Right cardiac atrium (tissue), 5 donors: Measurements from ENCODE around the gene TFDP2. TPM values are rescaled to one million over a fixed set of nuclear protein-coding genes. Genes with fewer than 3 reads are reported as not detected.

Experiments used
- ATAC-seq, 2 donors: fragments of 200-7000 bp; cut with Tn5 transposase; one replicate each; pipeline versions ENCODE4 v1.8.0 to v1.9.1; 2020; ENCODE audit warnings: moderate library complexity in 2 of 2, mild to moderate bottlenecking in 1 of 2
- DNase-seq, 3 donors: peaks; one replicate each; pipeline ENCODE4 v3.0.0-alpha.2; 2020
- H3K27ac ChIP-seq: one replicate; pipeline ENCODE4 v1.5.1; 2013; ENCODE audit warnings: mild to moderate bottlenecking, low read length, control low read depth, moderate library complexity
- H3K27me3 ChIP-seq: one replicate; pipeline ENCODE4 v1.6.1; 2013; ENCODE audit not compliant: control insufficient read depth, insufficient read depth
- H3K4me1 ChIP-seq: one replicate; pipeline ENCODE4 v1.6.1; 2013; ENCODE audit warnings: low read length; ENCODE audit not compliant: control insufficient read depth, insufficient read depth
- H3K4me3 ChIP-seq: one replicate; pipeline ENCODE4 v1.5.1; 2013; ENCODE audit warnings: low read length, control low read depth
- H3K9me3 ChIP-seq: one replicate; pipeline ENCODE4 v1.6.1; 2013; ENCODE audit warnings: low read length; ENCODE audit not compliant: control insufficient read depth
- WGBS: extraction: QIAGEN DNeasy Blood & Tissue Kit; methylation state at CpG from one replicate; pipeline ENCODE4 v1.1.7; 2013; 5-methylcytosine and 5-hydroxymethylcytosine counted together
- intact Hi-C, 4 donors: fragments of 100-400 bp; cut with DNase I; formaldehyde crosslinking; loops; one replicate each; pipeline versions ENCODE4 v1.11.0 to v1.14.0; 2022 to 2023
- long read RNA-seq, 4 donors: library from polyadenylated mRNA; unstranded; transcript quantifications; one replicate each; pipeline ENCODE4 v2.0.0, GENCODE V29; 2020 to 2021
- polyA plus RNA-seq: library from polyadenylated mRNA; stranded (reverse); fragments of 200-250 nt; gene quantifications from one replicate; pipeline ENCODE4 v1.2.3, GENCODE V29; 2013
- total RNA-seq, 4 donors: library from RNA; stranded (reverse); fragmentation: NEBNext Ultra II Directional; extraction: Animal tissue kit (Norgen Biotek cat#: 25700); gene quantifications; one replicate each; pipeline ENCODE4 v1.2.1, GENCODE V29; 2021
- donor health status: healthy with polysubstance abuse.
- donor health status: DM: no; HTN: yes; CAD: no.
- donor health status: DM: no; HTN: no; CAD: no.
- donor health status: DM: no; HTN: yes; CAD: no; lungs with severe emphysema.
- donor health status: DM: yes; HTN: yes; CAD: no.

The TFDP2 gene
- 10 to 100 TPM; 44.1 to 70.8 (median 57.3) TPM for total RNA-seq
- polyA plus RNA-seq, result 21.5 TPM
- long read RNA-seq, donor 1, full-length matches to known transcripts, result 8 of 49 reads
- long read RNA-seq, donor 1, partial matches to known transcripts, result 5 of 49 reads
- long read RNA-seq, donor 1, other reads (novel, unspliced or antisense), result 36 of 49 reads
- long read RNA-seq, donor 2, full-length matches to known transcripts, result 5 of 24 reads
- long read RNA-seq, donor 2, partial matches to known transcripts, result 0 of 24 reads
- long read RNA-seq, donor 2, other reads (novel, unspliced or antisense), result 19 of 24 reads
- long read RNA-seq, donor 3, full-length matches to known transcripts, result 24 of 54 reads
- long read RNA-seq, donor 3, partial matches to known transcripts, result 1 of 54 reads
- long read RNA-seq, donor 3, other reads (novel, unspliced or antisense), result 29 of 54 reads
- long read RNA-seq, donor 4, full-length matches to known transcripts, result 9 of 22 reads
- long read RNA-seq, donor 4, partial matches to known transcripts, result 0 of 22 reads
- long read RNA-seq, donor 4, other reads (novel, unspliced or antisense), result 13 of 22 reads

DNA sequence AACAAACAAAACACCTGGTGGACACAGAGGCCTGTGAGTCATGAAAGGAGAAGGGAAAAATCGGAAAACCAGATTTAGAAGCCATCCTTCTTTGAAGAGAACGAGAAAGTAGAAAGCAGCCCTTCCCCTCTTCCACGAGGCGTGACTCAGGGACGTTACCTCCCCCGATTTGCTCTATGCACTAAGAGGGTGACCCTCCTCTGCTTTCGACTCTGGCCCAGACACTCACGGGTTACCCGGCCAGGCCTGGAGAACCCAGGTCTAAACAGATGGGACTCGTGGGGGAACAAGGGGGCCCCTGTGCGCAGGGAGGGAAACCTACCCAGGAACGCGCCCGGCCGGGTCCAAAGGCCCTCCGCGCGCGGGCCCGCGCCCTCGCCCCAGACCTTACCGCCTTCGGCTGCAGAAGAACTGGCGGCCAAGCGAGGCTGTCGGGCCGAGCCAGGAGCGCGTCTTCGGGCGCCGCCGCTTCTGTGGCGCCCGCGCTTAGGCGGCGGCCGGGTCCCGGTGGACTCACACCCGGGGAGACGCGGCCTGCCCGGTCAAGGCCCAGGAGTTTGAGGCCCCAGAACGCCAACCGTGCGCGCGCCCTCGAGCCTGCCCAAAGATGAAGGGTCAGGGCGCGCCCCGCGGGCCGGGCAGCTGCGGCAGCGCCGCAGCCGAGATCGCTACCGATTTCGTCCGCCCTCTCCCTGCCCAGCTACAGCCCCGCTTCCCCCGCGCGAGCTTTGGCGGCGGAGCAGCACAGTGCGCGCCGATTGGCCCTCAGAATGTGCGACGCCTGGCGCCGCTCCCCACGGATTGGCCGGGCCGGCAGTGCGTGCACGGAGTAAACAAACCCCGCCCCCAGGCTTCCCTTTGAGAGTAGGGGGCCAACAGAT lies at the start of gene TFDP2:
Gene TFDP2 (minus strand): TSS at position 753 of the 881 bp plus-strand sequence. CDS start 47,795 bp downstream, outside the sequence.
- ATAC-seq, result peak; percentile 100
- under 1% methylated on average over 83 of the region's 83 CpGs for WGBS
- Histone ChIP-seq H3K27ac (peak within 1 kb of the TSS; percentile 63), H3K4me3 (peak within 1 kb of the TSS; percentile 85), H3K27me3 (no peaks in the 10 kb centered on the region), H3K9me3 (no peaks in the 10 kb centered on the region), H3K4me1 (no peaks in the 10 kb centered on the region)
- intact Hi-C loops, result no loop called here
- peak; percentile 92 to 97 (median 97) for DNase-seq

- no peak for ATAC-seq
- intact Hi-C loops, result no loop called here
- DNase-seq, result no peak
- Histone ChIP-seq H3K9me3 (no peaks in the 10 kb centered on the region), H3K27me3 (no peaks in the 10 kb centered on the region), H3K4me3 (no peak overlapping the region), H3K27ac (no peak overlapping the region), H3K4me1 (peaks cover 2% of the 10 kb centered on the region)
Measured at GRCh38 chr3:142188846-142189245, 39.5 kb upstream of the TFDP2 start.

GRCh38 chr3:142180761-142181362 lies 31.5 kb upstream of the TFDP2 start:
- intact Hi-C loops, result no loop called here
- H3K4me3 ChIP-seq, result no peak overlapping the region
- 90% methylated on average over 6 of the region's 6 CpGs for WGBS
- no peak overlapping the region for H3K27ac ChIP-seq
- no peaks in the 10 kb centered on the region for H3K4me1 ChIP-seq
- DNase-seq, result peak in 2 of 3 donors; percentile 23 to 61
- no peaks in the 10 kb centered on the region for H3K27me3 ChIP-seq
- H3K9me3 ChIP-seq, result no peaks in the 10 kb centered on the region
- ATAC-seq, result no peak

DNA sequence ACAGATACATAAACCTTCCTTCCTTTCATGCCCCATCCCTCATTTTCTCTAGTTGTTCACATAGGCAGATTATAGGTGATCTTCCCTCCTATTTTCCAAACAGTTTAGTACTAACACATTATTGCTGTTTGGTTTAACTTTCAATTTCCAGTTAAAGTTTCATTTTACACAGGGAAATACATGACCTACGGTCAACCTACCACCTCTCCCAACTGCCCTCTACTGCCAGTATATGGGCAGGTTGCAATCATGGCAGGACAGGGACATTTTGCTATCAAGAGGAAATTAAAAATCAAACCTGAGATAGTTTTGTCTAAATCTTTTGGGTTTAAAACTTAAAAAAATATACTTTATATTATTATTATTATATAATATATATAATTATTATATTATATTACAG lies 26.1 kb upstream of the TFDP2 start:
- WGBS, result 81% methylated on average over 1 of the region's 1 CpG
- Histone ChIP-seq H3K27ac (no peak overlapping the region), H3K4me1 (no peaks in the 10 kb centered on the region), H3K4me3 (no peak overlapping the region), H3K9me3 (no peaks in the 10 kb centered on the region), H3K27me3 (no peaks in the 10 kb centered on the region)
- ATAC-seq, result no peak
- intact Hi-C loops, result no loop called here
- no peak for DNase-seq

- no peak overlapping the region for H3K4me3 ChIP-seq
- DNase-seq (no peak), ATAC-seq (no peak)
- WGBS, result 89% methylated on average over 2 of the region's 2 CpGs
- intact Hi-C loops, result no loop called here
- no peaks in the 10 kb centered on the region for H3K27me3 ChIP-seq
- H3K27ac ChIP-seq, result no peak overlapping the region
- no peaks in the 10 kb centered on the region for H3K9me3 ChIP-seq
- no peaks in the 10 kb centered on the region for H3K4me1 ChIP-seq
Measured at GRCh38 chr3:142174559-142174958, 25.2 kb upstream of the TFDP2 start.

DNA sequence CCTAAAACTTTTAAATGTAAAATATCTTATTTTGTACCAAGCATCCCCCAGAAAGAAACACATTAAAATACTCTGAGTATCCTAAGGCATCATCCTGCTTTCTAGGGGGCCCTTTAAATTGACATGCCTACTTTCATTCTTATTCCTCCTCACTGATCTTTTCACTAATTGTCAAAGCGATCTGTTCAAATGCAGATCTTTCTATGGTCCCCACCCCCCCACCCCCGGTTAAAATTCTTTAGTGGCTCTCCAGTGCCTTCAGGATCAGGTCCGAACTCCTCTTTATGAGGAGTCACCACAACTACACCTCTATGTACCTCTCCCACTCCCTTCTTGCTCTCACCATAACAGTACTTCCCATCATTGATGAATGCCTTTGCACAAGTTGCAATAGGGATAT lies 19.2 kb upstream of the TFDP2 start:
- WGBS, result 81% methylated on average over 3 of the region's 3 CpGs
- no peak overlapping the region for H3K27ac ChIP-seq
- H3K27me3 ChIP-seq, result no peaks in the 10 kb centered on the region
- DNase-seq (no peak), ATAC-seq (no peak)
- intact Hi-C loops, result no loop called here
- no peaks in the 10 kb centered on the region for H3K9me3 ChIP-seq
- no peaks in the 10 kb centered on the region for H3K4me1 ChIP-seq
- H3K4me3 ChIP-seq, result no peak overlapping the region

GRCh38 chr3:142165194-142165593 lies 15.8 kb upstream of the TFDP2 start:
- Histone ChIP-seq H3K9me3 (no peaks in the 10 kb centered on the region), H3K27me3 (no peaks in the 10 kb centered on the region), H3K4me3 (no peak overlapping the region), H3K4me1 (no peaks in the 10 kb centered on the region), H3K27ac (no peak overlapping the region)
- intact Hi-C loops, result no loop called here
- DNase-seq (no peak), ATAC-seq (no peak)
- 95% methylated on average over 3 of the region's 3 CpGs for WGBS

DNA sequence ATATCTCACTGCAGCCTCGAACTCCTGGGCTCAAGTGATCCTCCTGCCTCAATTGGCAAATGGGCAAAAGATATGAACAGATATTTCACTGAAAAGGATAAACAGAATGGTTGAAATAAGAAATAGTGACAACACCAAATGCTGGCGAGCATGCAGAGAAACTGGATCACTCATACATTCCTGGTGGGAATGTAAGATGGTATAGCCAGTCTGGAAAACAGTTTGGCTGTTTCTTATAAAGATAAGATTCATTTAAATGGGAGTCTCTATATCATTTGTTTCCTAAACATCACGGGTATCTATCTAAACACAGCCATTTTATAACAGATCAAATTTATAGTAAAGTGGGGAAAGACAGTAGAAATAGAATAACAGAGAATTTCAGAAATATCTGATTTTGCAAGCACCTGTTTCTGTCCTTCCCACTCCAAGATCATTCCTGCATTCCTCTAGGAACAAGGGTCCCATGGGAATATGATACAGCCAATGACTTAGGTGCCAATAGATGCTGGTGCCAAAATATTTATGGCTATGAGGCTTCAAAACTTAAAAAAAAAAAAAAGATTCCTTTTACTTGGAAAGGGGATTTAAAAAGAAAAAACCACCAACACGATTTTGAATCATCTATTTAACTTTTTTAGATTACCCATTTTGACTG lies 9.9 kb upstream of the TFDP2 start:
- intact Hi-C loops, result no loop called here
- DNase-seq (no peak), ATAC-seq (no peak)
- H3K9me3 ChIP-seq, result no peaks in the 10 kb centered on the region
- WGBS, result 81% methylated on average over 4 of the region's 4 CpGs
- H3K4me1 ChIP-seq, result no peaks in the 10 kb centered on the region
- H3K27me3 ChIP-seq, result no peaks in the 10 kb centered on the region
- H3K4me3 ChIP-seq, result no peak overlapping the region
- H3K27ac ChIP-seq, result no peak overlapping the region

DNA sequence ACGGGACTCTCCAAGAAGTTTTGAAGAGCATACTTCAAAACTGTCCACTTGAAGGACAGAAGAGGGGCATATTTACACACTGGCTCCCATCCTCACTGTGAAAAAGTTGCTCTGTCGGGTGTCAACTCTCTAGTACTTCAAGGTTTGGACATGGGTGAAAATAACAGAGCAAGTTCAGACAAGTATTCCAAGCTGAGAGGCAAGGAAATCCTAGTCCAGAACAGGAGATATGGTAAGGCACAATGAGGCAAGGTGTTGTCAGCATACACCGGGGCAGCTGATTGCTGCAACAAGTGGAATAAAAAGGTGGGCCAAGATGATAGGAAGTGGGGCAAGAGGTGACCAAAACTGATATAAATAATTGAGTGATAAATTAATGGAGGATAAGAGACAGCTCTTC lies 4.8 kb upstream of the TFDP2 start:
- DNase-seq, result no peak
- Histone ChIP-seq H3K4me1 (no peaks in the 10 kb centered on the region), H3K27me3 (no peaks in the 10 kb centered on the region), H3K4me3 (no peak overlapping the region), H3K9me3 (no peaks in the 10 kb centered on the region), H3K27ac (no peak overlapping the region)
- 73% methylated on average over 3 of the region's 3 CpGs for WGBS
- intact Hi-C loops, result no loop called here
- ATAC-seq, result no peak

DNA sequence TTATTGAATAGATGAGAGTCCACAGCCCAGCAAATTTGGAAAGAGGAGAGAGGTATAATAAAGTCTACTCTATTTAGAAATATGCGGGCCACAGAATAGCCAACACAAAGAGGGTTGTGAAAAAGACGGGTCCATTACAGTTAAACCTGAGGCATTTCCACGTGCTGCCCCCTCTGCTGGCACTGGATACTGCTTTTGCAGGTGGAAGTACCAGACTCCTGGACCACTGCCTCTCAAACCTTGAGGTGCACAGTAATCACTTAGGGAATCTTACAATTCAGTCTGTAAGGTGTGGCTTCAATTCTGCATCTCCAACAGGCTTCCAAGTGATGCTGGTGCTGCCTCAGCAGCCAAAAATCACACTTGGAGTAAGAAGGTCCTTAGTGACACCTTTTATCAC lies 3.0 kb upstream of the TFDP2 start:
- intact Hi-C loops, result no loop called here

More for the DNA sequence above, 3.0 kb upstream of the TFDP2 start:
- ATAC-seq (no peak), DNase-seq (no peak)
- Histone ChIP-seq H3K9me3 (no peaks in the 10 kb centered on the region), H3K4me3 (no peak overlapping the region), H3K27me3 (no peaks in the 10 kb centered on the region), H3K4me1 (no peaks in the 10 kb centered on the region), H3K27ac (no peak overlapping the region)
- 30% methylated on average over 3 of the region's 3 CpGs for WGBS
